DND-41 (cell line): Measurements from ENCODE around the gene BCL11A.

Source experiments
- EZH2 ChIP-seq: IDR thresholded peaks from 3 replicates; pipeline ENCODE4 v1.6.1; 2012; ENCODE audit warnings: borderline replicate concordance, low read depth, mild to moderate bottlenecking, moderate library complexity, low read length, inconsistent platforms; ENCODE audit not compliant: severe bottlenecking
- TF ChIP-seq, protein P1 (sequence below): IDR thresholded peaks from 2 replicates; pipeline ENCODE4 v1.5.1; 2012; ENCODE audit warnings: borderline replicate concordance, low read length, moderate library complexity, mild to moderate bottlenecking; ENCODE audit not compliant: poor library complexity, severe bottlenecking; ENCODE audit errors: extremely low read depth

DNA sequence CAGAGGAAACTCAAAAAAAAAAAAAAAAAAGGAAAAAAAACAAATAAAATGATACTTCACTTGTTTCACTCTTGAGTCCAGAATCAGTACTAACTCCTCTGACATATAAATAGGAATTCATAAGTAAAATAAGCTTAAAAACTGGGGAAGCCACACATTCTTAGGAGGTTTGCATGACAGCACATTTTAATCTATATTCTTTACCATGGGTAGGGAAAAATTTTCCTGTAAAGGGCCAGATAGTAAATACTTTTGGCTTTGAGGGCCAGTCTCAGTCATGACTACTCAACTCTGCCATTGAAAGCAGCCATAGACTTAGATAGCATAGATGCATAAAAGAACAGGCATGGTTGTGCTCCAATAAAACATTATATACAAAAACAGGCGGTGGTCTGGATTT lies 145.2 kb downstream of the BCL11A start:
- TF ChIP-seq, protein P1, sequence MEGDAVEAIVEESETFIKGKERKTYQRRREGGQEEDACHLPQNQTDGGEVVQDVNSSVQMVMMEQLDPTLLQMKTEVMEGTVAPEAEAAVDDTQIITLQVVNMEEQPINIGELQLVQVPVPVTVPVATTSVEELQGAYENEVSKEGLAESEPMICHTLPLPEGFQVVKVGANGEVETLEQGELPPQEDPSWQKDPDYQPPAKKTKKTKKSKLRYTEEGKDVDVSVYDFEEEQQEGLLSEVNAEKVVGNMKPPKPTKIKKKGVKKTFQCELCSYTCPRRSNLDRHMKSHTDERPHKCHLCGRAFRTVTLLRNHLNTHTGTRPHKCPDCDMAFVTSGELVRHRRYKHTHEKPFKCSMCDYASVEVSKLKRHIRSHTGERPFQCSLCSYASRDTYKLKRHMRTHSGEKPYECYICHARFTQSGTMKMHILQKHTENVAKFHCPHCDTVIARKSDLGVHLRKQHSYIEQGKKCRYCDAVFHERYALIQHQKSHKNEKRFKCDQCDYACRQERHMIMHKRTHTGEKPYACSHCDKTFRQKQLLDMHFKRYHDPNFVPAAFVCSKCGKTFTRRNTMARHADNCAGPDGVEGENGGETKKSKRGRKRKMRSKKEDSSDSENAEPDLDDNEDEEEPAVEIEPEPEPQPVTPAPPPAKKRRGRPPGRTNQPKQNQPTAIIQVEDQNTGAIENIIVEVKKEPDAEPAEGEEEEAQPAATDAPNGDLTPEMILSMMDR = no peak
- no peak for TF ChIP-seq EZH2
